GDM1 (cell line): Measurements from ENCODE around the gene FUS.
A peak's percentile ranks its signal among the peaks of the same experiment; 100 is the strongest.
"Not testable (repeated sequence)": the region's sequence is repeated elsewhere in the genome, so short reads cannot be mapped to it uniquely, and the experiment has no call there.

Experiments used
- DNase-seq: peaks from one replicate; lab custom pipeline; 2025; lab: John Stamatoyannopoulos, UW

FUS gene

GRCh38 chr16:31179747-31180459 is at the start of gene FUS:
TSS of gene FUS (plus strand) at chr16:31180139. CDS start at chr16:31180215, 76 bp downstream.
- peak; percentile 83 for DNase-seq

- DNase-seq: peak; percentile 61
Observed at GRCh38 chr16:31130336-31130891, 49.5 kb upstream of the FUS start.

GRCh38 chr16:31130899-31131298 is 49.0 kb upstream of the FUS start:
- DNase-seq: no peak

- DNase-seq: no peak
Observed at GRCh38 chr16:31131416-31131815, 48.5 kb upstream of the FUS start.

- DNase-seq: no peak
Observed at GRCh38 chr16:31131841-31132271, 48.1 kb upstream of the FUS start.

- no peak for DNase-seq
Observed at GRCh38 chr16:31132303-31132979, 47.5 kb upstream of the FUS start.

GRCh38 chr16:31133046-31133501 is 46.9 kb upstream of the FUS start:
- no peak for DNase-seq

- DNase-seq: no peak
Observed at GRCh38 chr16:31134091-31134571, 45.8 kb upstream of the FUS start.

GRCh38 chr16:31134625-31135534 is 45.1 kb upstream of the FUS start:
- no peak for DNase-seq

- DNase-seq: no peak
Observed at GRCh38 chr16:31135535-31136286, 44.2 kb upstream of the FUS start, which contains the start of gene PRSS8. TSS of gene PRSS8 (minus strand) at chr16:31135727. CDS start at chr16:31135498, 229 bp downstream.

- no peak for DNase-seq
Observed at GRCh38 chr16:31136287-31136662, 43.7 kb upstream of the FUS start.

- not testable (repeated sequence) for DNase-seq
Observed at GRCh38 chr16:31136822-31137499, 43.0 kb upstream of the FUS start.

- no peak for DNase-seq
Observed at GRCh38 chr16:31138621-31139578, 41.0 kb upstream of the FUS start.

- not testable (repeated sequence) for DNase-seq
Observed at GRCh38 chr16:31141071-31141469, 38.9 kb upstream of the FUS start.

- DNase-seq: no peak
Observed at GRCh38 chr16:31141489-31142108, 38.3 kb upstream of the FUS start.

- peak; percentile 99 for DNase-seq
Observed at GRCh38 chr16:31142109-31143010, 37.6 kb upstream of the FUS start.

- no peak for DNase-seq
Observed at GRCh38 chr16:31143011-31143693, 36.8 kb upstream of the FUS start.
